ENCODE measurements around the gene LPAR2.

DNA sequence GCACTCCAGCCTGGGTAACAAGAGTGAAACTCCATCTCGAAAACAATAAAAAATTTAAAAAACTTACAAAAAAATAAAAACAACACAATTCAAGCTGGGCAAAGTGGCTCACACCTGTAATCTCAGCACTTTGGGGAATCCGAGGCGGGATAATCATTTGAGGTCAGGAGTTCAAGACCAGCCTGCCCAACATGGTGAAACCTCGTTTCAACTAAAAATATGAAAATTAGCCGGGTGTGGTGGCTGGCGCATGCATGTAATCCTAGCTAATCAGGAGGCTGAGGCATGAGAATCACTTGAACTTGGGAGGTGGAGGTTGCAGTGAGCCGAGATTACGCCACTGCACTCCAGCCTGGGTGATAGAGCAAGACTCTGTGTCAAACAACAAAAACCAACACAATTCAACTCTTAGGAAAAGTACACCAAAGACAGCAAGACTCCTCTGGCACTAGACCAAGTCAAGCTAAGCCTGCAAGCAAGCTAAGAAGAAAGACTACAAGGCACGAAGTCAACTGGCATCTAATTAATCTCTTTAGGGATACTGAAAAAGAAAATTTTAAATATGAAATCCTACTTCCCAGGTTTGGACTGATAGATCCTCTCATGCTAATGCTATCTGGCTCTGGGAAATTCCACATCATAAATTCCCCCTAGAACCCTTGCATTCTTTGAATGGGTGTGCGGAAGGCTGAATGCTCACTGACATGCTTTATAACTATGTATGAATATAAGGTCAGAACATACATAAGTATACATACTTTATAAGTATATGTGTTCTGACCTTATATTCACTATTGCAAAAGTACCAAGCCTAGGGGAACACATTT lies 17.4 kb downstream of the LPAR2 start:
- TF ChIP-seq, protein P1, sequence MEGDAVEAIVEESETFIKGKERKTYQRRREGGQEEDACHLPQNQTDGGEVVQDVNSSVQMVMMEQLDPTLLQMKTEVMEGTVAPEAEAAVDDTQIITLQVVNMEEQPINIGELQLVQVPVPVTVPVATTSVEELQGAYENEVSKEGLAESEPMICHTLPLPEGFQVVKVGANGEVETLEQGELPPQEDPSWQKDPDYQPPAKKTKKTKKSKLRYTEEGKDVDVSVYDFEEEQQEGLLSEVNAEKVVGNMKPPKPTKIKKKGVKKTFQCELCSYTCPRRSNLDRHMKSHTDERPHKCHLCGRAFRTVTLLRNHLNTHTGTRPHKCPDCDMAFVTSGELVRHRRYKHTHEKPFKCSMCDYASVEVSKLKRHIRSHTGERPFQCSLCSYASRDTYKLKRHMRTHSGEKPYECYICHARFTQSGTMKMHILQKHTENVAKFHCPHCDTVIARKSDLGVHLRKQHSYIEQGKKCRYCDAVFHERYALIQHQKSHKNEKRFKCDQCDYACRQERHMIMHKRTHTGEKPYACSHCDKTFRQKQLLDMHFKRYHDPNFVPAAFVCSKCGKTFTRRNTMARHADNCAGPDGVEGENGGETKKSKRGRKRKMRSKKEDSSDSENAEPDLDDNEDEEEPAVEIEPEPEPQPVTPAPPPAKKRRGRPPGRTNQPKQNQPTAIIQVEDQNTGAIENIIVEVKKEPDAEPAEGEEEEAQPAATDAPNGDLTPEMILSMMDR (IDR thresholded peaks at IDR 0.05; ENCODE audit: poor library complexity, severe bottlenecking), result no peak
- no peak for TF ChIP-seq POLR2AphosphoS5 (IDR thresholded peaks at IDR 0.05)
- no peak for TF ChIP-seq TAF1 (IDR thresholded peaks at IDR 0.05; ENCODE audit: low read depth)
- TF ChIP-seq EZH2 (IDR thresholded peaks at IDR 0.05; ENCODE audit: borderline replicate concordance, insufficient read depth, low read length, poor library complexity, severe bottlenecking), result no peak
